Osteoblast (primary cell): Measurements from ENCODE around the gene ESYT2. TPM values are rescaled to one million over a fixed set of nuclear protein-coding genes. Genes with fewer than 3 reads are reported as not detected.

Experiments
- DNase-seq: peaks from one replicate; pipeline ENCODE4 v3.0.0; 2011; ENCODE audit warnings: low spot score, mixed read lengths; ENCODE audit not compliant: insufficient read length; ENCODE audit errors: missing footprints
- H2AFZ ChIP-seq: 2 replicates; pipeline ENCODE4 v1.6.0; 2011; ENCODE audit warnings: mild to moderate bottlenecking, low read length
- H3K27ac ChIP-seq: 2 replicates; pipeline ENCODE4 v1.5.1; 2011; ENCODE audit warnings: mild to moderate bottlenecking, low read depth, low read length, moderate library complexity
- H3K27me3 ChIP-seq: 2 replicates; pipeline ENCODE4 v1.6.0; 2012; ENCODE audit warnings: mild to moderate bottlenecking, control low read depth, inconsistent platforms, low read length, moderate library complexity; ENCODE audit not compliant: insufficient read depth
- H3K36me3 ChIP-seq: 2 replicates; pipeline ENCODE4 v1.5.1; 2011; ENCODE audit warnings: mild to moderate bottlenecking, low read length, control low read depth, moderate library complexity; ENCODE audit not compliant: insufficient read depth
- H3K4me1 ChIP-seq: 2 replicates; pipeline ENCODE4 v1.5.1; 2011; ENCODE audit warnings: mild to moderate bottlenecking, low read length, control low read depth, moderate library complexity; ENCODE audit not compliant: insufficient read depth
- H3K4me2 ChIP-seq: 2 replicates; pipeline ENCODE4 v1.6.0; 2011; ENCODE audit warnings: mild to moderate bottlenecking, low read length; ENCODE audit not compliant: insufficient read depth
- H3K4me3 ChIP-seq: fragments of 200-600 bp; sonication (generic); 3 replicates; pipeline ENCODE4 v1.5.1; 2012; ENCODE audit warnings: mild to moderate bottlenecking, low read length, inconsistent platforms; ENCODE audit not compliant: insufficient read depth
- H3K79me2 ChIP-seq: 2 replicates; pipeline ENCODE4 v1.6.0; 2012; ENCODE audit warnings: mild to moderate bottlenecking, low read length, control low read depth, inconsistent platforms; ENCODE audit not compliant: insufficient read depth
- H3K9me3 ChIP-seq: 2 replicates; pipeline ENCODE4 v1.5.1; 2011; ENCODE audit warnings: low read depth, low read length, control low read depth
- H4K20me1 ChIP-seq: 2 replicates; pipeline ENCODE4 v1.6.0; 2012; ENCODE audit warnings: mild to moderate bottlenecking, low read length, control low read depth; ENCODE audit not compliant: insufficient read depth
- total RNA-seq: library from RNA; depleted of rRNA; stranded (reverse); fragments of >200 nt; gene quantifications from 2 replicates; pipeline ENCODE4 v1.2.3, GENCODE V29; 2012
- TF ChIP-seq, protein P1 (sequence below): IDR thresholded peaks from 2 replicates; pipeline ENCODE4 v1.5.1; 2011; ENCODE audit warnings: mild to moderate bottlenecking, low read depth, low read length, moderate library complexity; ENCODE audit errors: extremely low read depth

ESYT2 gene
- total RNA-seq, 1 donor: 132 TPM

DNA sequence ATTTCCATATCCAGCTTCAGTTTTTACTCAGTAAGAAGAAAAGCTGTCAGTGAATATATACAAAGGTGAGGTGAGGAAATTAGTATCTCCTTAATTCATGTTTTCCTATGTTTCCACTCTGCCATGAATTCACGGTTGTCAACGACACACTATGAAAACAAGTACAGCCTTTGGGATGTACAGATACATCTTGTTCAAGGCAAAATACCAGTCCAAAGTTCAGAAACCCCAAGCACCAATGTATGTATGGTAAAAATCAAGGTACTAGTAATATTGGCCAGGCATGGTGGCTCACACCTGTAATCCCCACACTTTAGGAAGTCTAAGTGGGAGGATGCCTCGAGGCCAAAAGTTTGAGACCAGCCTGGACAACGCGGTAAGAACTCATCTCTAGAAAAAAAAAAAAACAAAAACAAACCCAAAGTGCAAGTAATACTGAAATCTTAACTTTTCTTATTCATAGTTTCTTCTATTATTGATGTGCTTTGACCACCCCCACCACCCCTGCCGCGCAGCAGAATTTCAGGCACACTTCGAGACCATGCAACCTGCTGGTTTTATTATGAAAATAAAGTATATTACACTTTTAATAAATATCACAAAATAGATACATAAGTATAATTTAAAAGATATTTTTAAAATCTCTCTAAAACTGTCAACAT, 3.5 kb downstream of the ESYT2 start:
- TF ChIP-seq, protein P1, sequence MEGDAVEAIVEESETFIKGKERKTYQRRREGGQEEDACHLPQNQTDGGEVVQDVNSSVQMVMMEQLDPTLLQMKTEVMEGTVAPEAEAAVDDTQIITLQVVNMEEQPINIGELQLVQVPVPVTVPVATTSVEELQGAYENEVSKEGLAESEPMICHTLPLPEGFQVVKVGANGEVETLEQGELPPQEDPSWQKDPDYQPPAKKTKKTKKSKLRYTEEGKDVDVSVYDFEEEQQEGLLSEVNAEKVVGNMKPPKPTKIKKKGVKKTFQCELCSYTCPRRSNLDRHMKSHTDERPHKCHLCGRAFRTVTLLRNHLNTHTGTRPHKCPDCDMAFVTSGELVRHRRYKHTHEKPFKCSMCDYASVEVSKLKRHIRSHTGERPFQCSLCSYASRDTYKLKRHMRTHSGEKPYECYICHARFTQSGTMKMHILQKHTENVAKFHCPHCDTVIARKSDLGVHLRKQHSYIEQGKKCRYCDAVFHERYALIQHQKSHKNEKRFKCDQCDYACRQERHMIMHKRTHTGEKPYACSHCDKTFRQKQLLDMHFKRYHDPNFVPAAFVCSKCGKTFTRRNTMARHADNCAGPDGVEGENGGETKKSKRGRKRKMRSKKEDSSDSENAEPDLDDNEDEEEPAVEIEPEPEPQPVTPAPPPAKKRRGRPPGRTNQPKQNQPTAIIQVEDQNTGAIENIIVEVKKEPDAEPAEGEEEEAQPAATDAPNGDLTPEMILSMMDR: no peak
- Histone ChIP-seq H3K79me2 (peaks cover 75% of the 10 kb centered on the region), H3K9me3 (no peaks in the 10 kb centered on the region), H4K20me1 (peaks cover 8% of the 10 kb centered on the region), H3K36me3 (no peaks in the 10 kb centered on the region), H2AFZ (no peak overlapping the region), H3K4me2 (no peak overlapping the region), H3K4me3 (no peak overlapping the region), H3K4me1 (peaks cover 29% of the 10 kb centered on the region), H3K27me3 (no peaks in the 10 kb centered on the region), H3K27ac (no peak overlapping the region)
- DNase-seq: no peak

GRCh38 chr7:158824028-158824427, 5.3 kb downstream of the ESYT2 start:
- TF ChIP-seq, protein P1: no peak
- peak overlapping the region; percentile 14 for H3K27ac ChIP-seq
- no peaks in the 10 kb centered on the region for H3K9me3 ChIP-seq
- H4K20me1 ChIP-seq: peaks cover 8% of the 10 kb centered on the region
- peaks cover 87% of the 10 kb centered on the region for H3K79me2 ChIP-seq
- no peak overlapping the region for H2AFZ ChIP-seq
- no peaks in the 10 kb centered on the region for H3K36me3 ChIP-seq
- peak; percentile 57 for DNase-seq
- no peak overlapping the region for H3K4me3 ChIP-seq
- H3K4me1 ChIP-seq: peaks cover 39% of the 10 kb centered on the region
- H3K27me3 ChIP-seq: no peaks in the 10 kb centered on the region
- no peak overlapping the region for H3K4me2 ChIP-seq

- Histone ChIP-seq H3K36me3 (no peaks in the 10 kb centered on the region), H3K27ac (peak overlapping the region; percentile 97), H2AFZ (peak overlapping the region; percentile 50), H3K4me3 (peak overlapping the region; percentile 10), H3K4me2 (peak overlapping the region; percentile 58), H4K20me1 (no peaks in the 10 kb centered on the region), H3K79me2 (peaks cover 80% of the 10 kb centered on the region), H3K27me3 (no peaks in the 10 kb centered on the region), H3K9me3 (no peaks in the 10 kb centered on the region), H3K4me1 (peaks cover 58% of the 10 kb centered on the region)
- DNase-seq: no peak
- TF ChIP-seq, protein P1: no peak
Observed at GRCh38 chr7:158821171-158822031, 7.9 kb downstream of the ESYT2 start.

DNA sequence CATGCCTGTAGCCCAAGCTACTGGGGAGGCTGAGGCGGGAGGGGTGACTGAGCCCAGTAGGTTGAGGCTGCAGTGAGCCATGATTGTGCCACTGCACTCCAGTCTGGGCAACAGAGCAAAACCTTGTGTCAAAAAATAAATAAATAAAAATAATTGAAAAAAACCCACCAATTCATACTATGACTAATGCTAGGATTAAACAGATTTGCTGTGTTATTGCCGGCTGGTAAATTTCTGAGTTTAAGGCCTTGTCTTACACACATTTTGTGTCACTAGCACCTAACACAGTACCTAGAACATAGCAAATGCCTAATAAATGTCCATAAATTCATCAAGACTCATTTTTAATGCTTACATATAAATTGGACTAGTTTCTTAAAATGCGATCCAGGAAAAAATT, 8.7 kb downstream of the ESYT2 start:
- Histone ChIP-seq H3K27ac (peak overlapping the region; percentile 97), H3K4me2 (peak overlapping the region; percentile 58)

More for the DNA sequence above, 8.7 kb downstream of the ESYT2 start:
- DNase-seq: no peak
- no peak overlapping the region for H3K4me3 ChIP-seq
- TF ChIP-seq, protein P1: no peak
- peaks cover 81% of the 10 kb centered on the region for H3K79me2 ChIP-seq
- H3K9me3 ChIP-seq: no peaks in the 10 kb centered on the region
- H3K36me3 ChIP-seq: no peaks in the 10 kb centered on the region
- H2AFZ ChIP-seq: no peak overlapping the region
- peaks cover 65% of the 10 kb centered on the region for H3K4me1 ChIP-seq
- no peaks in the 10 kb centered on the region for H4K20me1 ChIP-seq
- H3K27me3 ChIP-seq: no peaks in the 10 kb centered on the region
